Activated T-cell treated with anti-CD3 and anti-CD28 coated beads for 4 hours (primary cell): ENCODE data around the gene CEACAM4.
"Not testable (repeated sequence)": the region's sequence is repeated elsewhere in the genome, so short reads cannot be mapped to it uniquely, and the experiment has no call there.

Source experiments
- DNase-seq: peaks from one replicate; pipeline ENCODE4 v3.0.0-alpha.2; 2020

CEACAM4 gene

GRCh38 chr19:41626877-41627276, at the start of gene CEACAM4:
CEACAM4 (minus strand) TSS chr19:41627074; CDS start chr19:41626963, 111 bp downstream.
- no peak for DNase-seq

- no peak for DNase-seq
These were observed 44.6 kb upstream of the CEACAM4 start for GRCh38 chr19:41671486-41671885.

- DNase-seq: no peak
These were observed 43.9 kb upstream of the CEACAM4 start for GRCh38 chr19:41670755-41671154.

GRCh38 chr19:41668315-41668714, 41.4 kb upstream of the CEACAM4 start:
- no peak for DNase-seq

- DNase-seq: no peak
These were observed 39.2 kb upstream of the CEACAM4 start for GRCh38 chr19:41666075-41666474.

- DNase-seq: no peak
These were observed 30.3 kb upstream of the CEACAM4 start for GRCh38 chr19:41657157-41657556.

GRCh38 chr19:41656756-41657155, 29.9 kb upstream of the CEACAM4 start:
- not testable (repeated sequence) for DNase-seq

- no peak for DNase-seq
These were observed 25.4 kb upstream of the CEACAM4 start for GRCh38 chr19:41652250-41652649.

- no peak for DNase-seq
These were observed 23.0 kb upstream of the CEACAM4 start for GRCh38 chr19:41649827-41650226.

GRCh38 chr19:41646589-41647204, 19.8 kb upstream of the CEACAM4 start:
- peak; percentile 22 for DNase-seq

GRCh38 chr19:41641879-41642485, 15.1 kb upstream of the CEACAM4 start:
- peak; percentile 70 for DNase-seq

- DNase-seq: no peak
These were observed 11.8 kb upstream of the CEACAM4 start for GRCh38 chr19:41638641-41639081.

- no peak for DNase-seq
These were observed 10.6 kb upstream of the CEACAM4 start for GRCh38 chr19:41637484-41637883.

- no peak for DNase-seq
These were observed 1.2 kb upstream of the CEACAM4 start for GRCh38 chr19:41627966-41628675.

GRCh38 chr19:41626278-41626677, 596 bp downstream of the CEACAM4 start:
- DNase-seq: no peak

- DNase-seq: no peak
These were observed 1.9 kb downstream of the CEACAM4 start for GRCh38 chr19:41624937-41625336.

GRCh38 chr19:41624515-41624914, 2.4 kb downstream of the CEACAM4 start:
- no peak for DNase-seq

GRCh38 chr19:41623360-41623759, 3.5 kb downstream of the CEACAM4 start:
- DNase-seq: no peak

GRCh38 chr19:41621654-41622053, 5.2 kb downstream of the CEACAM4 start:
- DNase-seq: no peak

- DNase-seq: no peak
These were observed 5.6 kb downstream of the CEACAM4 start for GRCh38 chr19:41621226-41621625.

GRCh38 chr19:41620171-41620570, 6.7 kb downstream of the CEACAM4 start:
- no peak for DNase-seq

- no peak for DNase-seq
These were observed 7.8 kb downstream of the CEACAM4 start for GRCh38 chr19:41619018-41619556.

- DNase-seq: no peak
These were observed 8.7 kb downstream of the CEACAM4 start for GRCh38 chr19:41617941-41618730.
